ENCODE measurements around the gene EEPD1. TPM values are rescaled to one million over a fixed set of nuclear protein-coding genes. Genes with fewer than 3 reads are reported as not detected.
"Not testable (repeated sequence)": the region's sequence is repeated elsewhere in the genome, so short reads cannot be mapped to it uniquely, and the experiment has no call there.

EEPD1 gene
- total RNA-seq (32.8 TPM), polyA plus RNA-seq (16.9 TPM)
- long read RNA-seq, donor 1, partial matches to known transcripts = 0 of 2 reads
- long read RNA-seq, donor 1, other reads (novel, unspliced or antisense) = 0 of 2 reads
- long read RNA-seq, donor 2 = 0 reads
- long read RNA-seq, donor 3, full-length matches to known transcripts = 32 of 32 reads
- long read RNA-seq, donor 3, partial matches to known transcripts = 0 of 32 reads
- long read RNA-seq, donor 3, other reads (novel, unspliced or antisense) = 0 of 32 reads
- long read RNA-seq, donor 4, full-length matches to known transcripts = 7 of 7 reads
- long read RNA-seq, donor 4, partial matches to known transcripts = 0 of 7 reads
- long read RNA-seq, donor 4, other reads (novel, unspliced or antisense) = 0 of 7 reads
- long read RNA-seq, donor 5, full-length matches to known transcripts = 19 of 19 reads
- long read RNA-seq, donor 5, partial matches to known transcripts = 0 of 19 reads
- long read RNA-seq, donor 5, other reads (novel, unspliced or antisense) = 0 of 19 reads
- long read RNA-seq, donor 6, partial matches to known transcripts = 0 of 3 reads
- long read RNA-seq, donor 6, other reads (novel, unspliced or antisense) = 0 of 3 reads
- long read RNA-seq, donor 7, full-length matches to known transcripts = 13 of 22 reads
- long read RNA-seq, donor 7, partial matches to known transcripts = 9 of 22 reads
- long read RNA-seq, donor 7, other reads (novel, unspliced or antisense) = 0 of 22 reads
- long read RNA-seq, donor 8, full-length matches to known transcripts = 8 of 8 reads
- long read RNA-seq, donor 8, partial matches to known transcripts = 0 of 8 reads
- long read RNA-seq, donor 8, other reads (novel, unspliced or antisense) = 0 of 8 reads
- long read RNA-seq, donor 9, full-length matches to known transcripts = 16 of 22 reads
- long read RNA-seq, donor 9, partial matches to known transcripts = 6 of 22 reads
- long read RNA-seq, donor 9, other reads (novel, unspliced or antisense) = 0 of 22 reads
- long read RNA-seq, donor 10, full-length matches to known transcripts = 12 of 12 reads
- long read RNA-seq, donor 10, partial matches to known transcripts = 0 of 12 reads
- long read RNA-seq, donor 10, other reads (novel, unspliced or antisense) = 0 of 12 reads

DNA sequence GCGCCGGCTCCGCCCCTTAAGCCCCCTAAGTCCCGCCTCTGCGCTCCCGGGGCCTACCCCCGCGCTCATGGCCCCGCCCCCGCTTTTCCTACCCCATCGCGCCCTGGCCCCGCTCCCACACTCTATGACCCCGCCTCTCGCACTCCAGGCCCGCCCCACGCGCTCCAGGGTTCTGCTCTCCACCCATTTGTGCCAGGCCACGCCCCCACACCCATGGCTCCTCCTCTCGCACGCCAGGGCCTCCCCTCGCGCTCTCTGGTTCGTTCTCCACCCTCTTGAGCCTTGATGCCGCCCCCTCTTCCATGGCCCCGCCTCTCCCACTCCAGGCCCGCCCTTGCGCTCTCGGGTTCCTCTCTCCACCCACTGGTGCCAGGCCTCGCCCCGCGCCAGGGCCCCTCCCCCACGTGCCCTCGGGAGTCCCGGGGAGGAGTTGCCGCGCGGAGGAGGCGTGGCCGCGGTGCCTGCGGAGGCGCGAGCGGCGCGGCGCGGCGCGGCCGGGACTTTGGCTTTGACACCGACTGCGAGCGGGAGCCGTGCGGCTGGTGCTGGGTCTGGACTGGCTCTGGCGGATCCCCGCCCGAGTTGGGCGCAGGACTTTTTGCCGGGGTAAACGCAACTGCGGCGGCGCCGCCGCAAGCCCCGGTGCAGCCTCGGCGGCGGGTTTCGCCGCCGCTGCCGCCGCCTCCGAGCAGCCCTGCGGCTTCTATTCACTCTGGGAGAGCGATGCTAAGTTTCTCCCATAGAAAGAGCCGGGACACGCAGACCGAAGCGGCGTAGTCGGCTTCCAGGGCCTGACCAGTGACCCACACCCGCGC lies at the start of gene EEPD1:
TSS of gene EEPD1 (plus strand) at position 499 of the 815 bp plus-strand sequence. CDS start 1,071 bp downstream, outside the sequence.
- H3K4me3 ChIP-seq (ENCODE audit: low read length in 2 of 2) = peak within 1 kb of the TSS; percentile 74 to 75
- H3K27me3 ChIP-seq (ENCODE audit: control insufficient read depth in 2 of 2, insufficient read depth in 1 of 2, low read length in 1 of 2) = no peaks in the 10 kb centered on the region
- under 1% methylated on average over 88 of the region's 88 CpGs for WGBS
- H3K4me1 ChIP-seq (ENCODE audit: control insufficient read depth in 2 of 2, insufficient read depth in 2 of 2, low read length in 2 of 2) = peaks cover 23 to 39% of the 10 kb centered on the region in 2 donors
- peaks cover 0 to 4% of the 10 kb centered on the region in 2 donors for H3K9me3 ChIP-seq (ENCODE audit: control insufficient read depth in 2 of 2, insufficient read depth in 1 of 2, low read length in 1 of 2)
- DNase-seq (ENCODE audit: low read depth in 6 of 9, low spot score in 9 of 9) = peak; percentile 95 to 100 (median 99)
- no peak within 1 kb of the TSS for H3K27ac ChIP-seq (ENCODE audit: low read depth in 1 of 2, low read length in 1 of 2)
- peaks cover 0 to 7% of the 10 kb centered on the region in 2 donors for H3K36me3 ChIP-seq (ENCODE audit: control insufficient read depth in 2 of 2, insufficient read depth in 2 of 2, low read length in 1 of 2)

DNA sequence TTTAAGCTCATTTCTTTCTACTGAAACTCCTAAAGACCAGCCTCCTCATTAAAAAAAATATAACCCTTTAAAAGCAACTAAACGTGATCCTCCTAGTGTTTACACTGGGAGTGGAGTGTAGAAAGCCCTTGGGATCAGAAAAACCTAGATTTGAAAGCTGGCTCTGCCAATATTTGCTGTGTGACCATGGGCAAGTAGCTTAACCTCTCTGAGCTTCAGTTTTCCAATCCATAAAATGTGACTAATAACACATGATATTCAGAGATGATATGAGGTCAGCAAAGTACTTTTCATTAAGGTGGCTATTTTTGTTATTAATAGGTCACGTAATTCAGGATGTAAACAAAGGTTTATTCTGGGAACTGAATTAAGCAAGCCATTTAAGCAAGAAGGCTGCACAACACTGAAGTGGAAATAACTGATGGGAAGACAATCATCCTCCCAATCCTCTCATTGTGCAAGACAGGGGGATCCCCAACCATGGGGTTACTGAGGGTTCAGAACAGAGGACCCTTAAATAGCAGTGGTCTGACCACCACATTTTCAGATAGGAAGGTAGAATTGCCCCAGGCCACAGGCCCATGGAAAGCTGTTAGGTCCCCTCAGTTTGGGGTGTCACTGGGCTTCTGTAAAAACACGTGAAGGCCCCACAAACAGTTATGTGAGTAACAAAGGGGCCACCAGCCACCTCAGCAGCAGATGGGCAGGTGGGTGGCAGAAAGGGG lies 49.1 kb upstream of the EEPD1 start:
- Histone ChIP-seq H3K36me3 (ENCODE audit: control insufficient read depth in 2 of 2, insufficient read depth in 2 of 2, low read length in 1 of 2) (no peaks in the 10 kb centered on the region), H3K9me3 (ENCODE audit: control insufficient read depth in 2 of 2, insufficient read depth in 1 of 2, low read length in 1 of 2) (no peaks in the 10 kb centered on the region), H3K4me1 (ENCODE audit: control insufficient read depth in 2 of 2, insufficient read depth in 2 of 2, low read length in 2 of 2) (peaks cover 0 to 6% of the 10 kb centered on the region in 2 donors), H3K4me3 (ENCODE audit: low read length in 2 of 2) (no peak overlapping the region), H3K27ac (ENCODE audit: low read depth in 1 of 2, low read length in 1 of 2) (no peak overlapping the region), H3K27me3 (ENCODE audit: control insufficient read depth in 2 of 2, insufficient read depth in 1 of 2, low read length in 1 of 2) (no peaks in the 10 kb centered on the region)
- WGBS = 91% methylated on average over 3 of the region's 3 CpGs
- DNase-seq (ENCODE audit: low read depth in 6 of 9, low spot score in 9 of 9) = no peak

DNA sequence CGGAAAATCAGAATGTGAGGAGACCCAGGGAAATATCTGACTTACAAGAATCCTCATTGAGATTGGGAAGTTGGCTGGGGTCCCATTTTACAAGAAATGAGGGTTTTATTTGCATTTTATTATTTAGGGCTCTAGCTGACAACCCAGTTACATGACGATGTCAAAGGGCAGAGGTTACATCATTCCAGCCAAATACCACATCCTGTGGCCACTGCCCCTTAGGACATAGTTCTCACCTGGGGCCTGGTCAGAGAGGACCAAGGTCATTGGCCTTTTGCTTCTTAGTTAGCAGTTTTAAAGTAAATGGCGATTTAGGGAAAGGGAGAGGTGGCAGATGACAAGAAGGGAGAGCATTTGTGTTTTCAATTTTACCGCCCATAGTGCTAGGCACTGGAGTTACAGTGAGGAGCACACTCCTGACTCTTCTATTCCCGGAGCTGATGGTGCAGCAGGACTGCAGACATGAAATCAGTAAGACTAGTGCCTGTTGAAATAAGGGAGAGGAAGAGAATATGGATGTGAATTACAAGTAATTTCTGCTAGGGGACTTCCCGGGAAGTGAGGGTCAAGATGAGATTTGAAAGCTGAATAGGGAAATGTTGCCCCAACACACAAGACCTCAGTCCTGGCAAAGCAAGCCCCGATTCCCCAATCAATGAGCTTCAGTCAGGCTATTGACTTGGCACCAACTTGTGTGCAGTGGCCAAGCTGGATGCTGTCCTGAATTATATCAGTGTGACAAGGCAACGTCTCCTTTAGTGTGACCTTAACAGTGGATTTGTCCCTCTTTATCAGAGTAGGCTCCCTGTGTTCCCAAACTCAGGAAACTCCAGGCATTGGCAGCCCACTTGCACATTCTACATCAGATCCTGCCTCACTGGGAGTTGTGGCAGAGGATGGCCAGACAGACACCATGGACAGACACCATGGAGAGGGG lies 45.8 kb upstream of the EEPD1 start:
- 97% methylated on average over 6 of the region's 8 CpGs for WGBS
- not testable (repeated sequence) for H3K36me3 ChIP-seq (ENCODE audit: control insufficient read depth in 2 of 2, insufficient read depth in 2 of 2, low read length in 1 of 2); DNase-seq (ENCODE audit: low read depth in 6 of 9, low spot score in 9 of 9); H3K27me3 ChIP-seq (ENCODE audit: control insufficient read depth in 2 of 2, insufficient read depth in 1 of 2, low read length in 1 of 2); H3K27ac ChIP-seq (ENCODE audit: low read depth in 1 of 2, low read length in 1 of 2); H3K4me3 ChIP-seq (ENCODE audit: low read length in 2 of 2); H3K9me3 ChIP-seq (ENCODE audit: control insufficient read depth in 2 of 2, insufficient read depth in 1 of 2, low read length in 1 of 2)
- H3K4me1 ChIP-seq (ENCODE audit: control insufficient read depth in 2 of 2, insufficient read depth in 2 of 2, low read length in 2 of 2) = peaks cover 0 to 12% of the 10 kb centered on the region in 2 donors

DNA sequence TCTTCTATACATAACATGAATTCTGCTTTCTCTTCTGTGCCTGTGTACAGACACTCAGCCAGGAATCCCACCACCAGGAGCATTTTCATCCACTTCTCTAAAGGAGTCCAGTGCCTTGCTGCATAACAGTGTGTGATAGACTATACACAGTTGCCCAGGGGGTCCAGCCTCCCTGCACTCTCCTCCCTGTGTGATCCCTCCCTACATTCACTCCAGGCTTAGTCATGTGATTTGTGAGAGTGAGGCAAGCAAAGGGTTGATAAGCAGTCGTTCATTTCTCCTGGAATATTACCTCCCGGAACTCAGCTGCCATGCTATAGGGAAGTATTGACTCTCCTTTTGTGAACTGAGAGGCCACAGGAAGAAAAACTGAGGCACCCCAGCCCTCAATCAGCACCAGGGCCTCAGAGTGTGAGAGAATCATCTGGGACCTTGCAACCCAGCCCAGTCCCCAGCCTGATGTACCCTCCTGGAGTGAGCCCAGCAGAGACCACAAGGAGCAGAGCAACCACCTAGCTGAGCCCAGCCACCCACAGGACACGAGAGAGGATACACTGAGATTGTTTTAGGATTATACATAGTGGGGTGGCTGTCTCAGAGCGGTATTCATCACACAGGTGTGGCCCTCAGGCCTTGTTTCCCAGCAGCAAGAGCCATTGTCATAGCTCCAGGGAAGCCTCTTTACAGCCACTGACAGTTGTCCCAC lies 45.0 kb upstream of the EEPD1 start:
- WGBS = 86% methylated on average over 4 of the region's 4 CpGs
- Histone ChIP-seq H3K27ac (ENCODE audit: low read depth in 1 of 2, low read length in 1 of 2) (no peak overlapping the region), H3K27me3 (ENCODE audit: control insufficient read depth in 2 of 2, insufficient read depth in 1 of 2, low read length in 1 of 2) (no peaks in the 10 kb centered on the region), H3K9me3 (ENCODE audit: control insufficient read depth in 2 of 2, insufficient read depth in 1 of 2, low read length in 1 of 2) (no peaks in the 10 kb centered on the region), H3K4me1 (ENCODE audit: control insufficient read depth in 2 of 2, insufficient read depth in 2 of 2, low read length in 2 of 2) (peaks cover 0 to 12% of the 10 kb centered on the region in 2 donors), H3K4me3 (ENCODE audit: low read length in 2 of 2) (no peak overlapping the region), H3K36me3 (ENCODE audit: control insufficient read depth in 2 of 2, insufficient read depth in 2 of 2, low read length in 1 of 2) (no peaks in the 10 kb centered on the region)
- DNase-seq (ENCODE audit: low read depth in 6 of 9, low spot score in 9 of 9) = no peak

DNA sequence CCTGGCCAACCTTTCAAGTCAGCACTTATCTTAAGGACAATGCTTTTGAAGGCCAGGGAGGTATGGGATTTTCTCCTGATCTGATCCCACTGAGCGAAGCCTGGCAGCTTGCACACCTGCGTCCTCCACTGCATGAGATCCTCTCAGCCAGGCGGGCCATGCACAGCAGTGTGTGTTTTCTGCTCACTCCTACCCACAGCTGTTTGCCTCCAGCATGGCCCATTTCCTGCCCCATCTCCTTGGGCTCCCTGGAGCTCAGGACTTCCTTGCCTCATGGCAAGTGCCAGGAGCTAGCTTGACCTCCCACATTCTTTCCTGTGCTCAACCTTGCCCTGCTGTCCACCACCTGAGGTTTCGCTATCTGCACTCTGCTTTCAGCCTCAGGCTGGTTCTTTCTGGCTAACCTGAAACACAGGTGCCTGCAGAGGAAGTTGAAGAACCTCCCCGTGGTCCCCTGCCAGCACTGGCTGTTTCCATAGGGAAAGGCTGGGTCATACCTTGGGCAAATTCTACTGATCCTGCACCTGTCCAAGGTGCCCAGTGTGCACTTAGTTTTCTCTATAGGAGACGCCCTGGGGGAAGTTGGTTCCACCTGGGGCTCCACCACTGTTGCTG lies 43.9 kb upstream of the EEPD1 start:
- Histone ChIP-seq H3K9me3 (ENCODE audit: control insufficient read depth in 2 of 2, insufficient read depth in 1 of 2, low read length in 1 of 2) (no peaks in the 10 kb centered on the region), H3K27ac (ENCODE audit: low read depth in 1 of 2, low read length in 1 of 2) (peak overlapping the region in 1 of 2 donors; percentile 11), H3K4me3 (ENCODE audit: low read length in 2 of 2) (no peak overlapping the region), H3K4me1 (ENCODE audit: control insufficient read depth in 2 of 2, insufficient read depth in 2 of 2, low read length in 2 of 2) (peaks cover 0 to 12% of the 10 kb centered on the region in 2 donors), H3K27me3 (ENCODE audit: control insufficient read depth in 2 of 2, insufficient read depth in 1 of 2, low read length in 1 of 2) (no peaks in the 10 kb centered on the region), H3K36me3 (ENCODE audit: control insufficient read depth in 2 of 2, insufficient read depth in 2 of 2, low read length in 1 of 2) (no peaks in the 10 kb centered on the region)
- peak in 1 of 9 donors; percentile 25 for DNase-seq (ENCODE audit: low read depth in 6 of 9, low spot score in 9 of 9)
- whole genome bisulfite sequencing = 91% methylated on average over 6 of the region's 6 CpGs

DNA sequence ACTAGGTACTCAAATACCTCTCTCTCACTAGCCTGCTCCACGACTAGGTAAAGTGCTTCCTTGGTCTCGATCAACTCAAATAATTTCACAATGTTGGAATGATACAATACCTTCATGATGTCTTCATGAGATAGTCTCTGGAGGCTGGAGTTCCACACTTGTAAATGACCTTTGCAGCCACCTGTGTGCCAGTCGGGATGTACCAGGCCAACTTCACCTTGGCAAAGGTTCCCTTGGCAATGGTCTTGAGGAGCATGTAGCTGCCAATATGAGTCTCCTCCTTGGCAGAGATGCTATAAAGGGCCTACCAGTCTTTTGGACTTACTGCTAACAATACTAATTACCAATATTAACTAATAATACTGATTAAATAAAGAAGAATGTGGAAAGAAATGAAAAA lies 42.5 kb upstream of the EEPD1 start:
- no peak for DNase-seq (ENCODE audit: low read depth in 6 of 9, low spot score in 9 of 9)
- 96% methylated on average over 3 of the region's 3 CpGs for WGBS

DNA sequence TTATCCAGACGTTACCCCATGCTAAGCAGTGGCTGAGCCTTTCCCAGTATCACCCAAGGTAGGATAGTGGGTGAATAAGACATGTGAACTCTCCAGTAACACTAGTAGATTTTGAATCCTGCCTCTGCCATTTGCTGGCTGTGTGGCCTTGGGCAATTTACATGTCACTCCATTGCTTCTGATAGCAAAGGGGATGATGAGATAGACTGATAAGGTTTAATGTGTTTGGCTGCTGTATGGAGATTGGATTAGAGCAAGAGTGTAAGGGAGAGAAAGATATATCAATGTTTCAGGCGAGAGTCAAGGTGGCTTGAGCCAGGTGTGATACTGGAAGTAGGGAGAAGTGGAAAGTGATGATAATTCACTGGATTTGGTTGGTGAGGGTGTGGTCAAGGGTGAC lies 40.1 kb upstream of the EEPD1 start:
- Histone ChIP-seq H3K36me3 (ENCODE audit: control insufficient read depth in 2 of 2, insufficient read depth in 2 of 2, low read length in 1 of 2) (no peaks in the 10 kb centered on the region), H3K9me3 (ENCODE audit: control insufficient read depth in 2 of 2, insufficient read depth in 1 of 2, low read length in 1 of 2) (no peaks in the 10 kb centered on the region), H3K27ac (ENCODE audit: low read depth in 1 of 2, low read length in 1 of 2) (no peak overlapping the region), H3K4me3 (ENCODE audit: low read length in 2 of 2) (no peak overlapping the region), H3K4me1 (ENCODE audit: control insufficient read depth in 2 of 2, insufficient read depth in 2 of 2, low read length in 2 of 2) (peaks cover 0 to 16% of the 10 kb centered on the region in 2 donors), H3K27me3 (ENCODE audit: control insufficient read depth in 2 of 2, insufficient read depth in 1 of 2, low read length in 1 of 2) (no peaks in the 10 kb centered on the region)
- 95% methylated on average over 2 of the region's 2 CpGs for WGBS
- no peak for DNase-seq (ENCODE audit: low read depth in 6 of 9, low spot score in 9 of 9)

More for the DNA sequence above, 42.5 kb upstream of the EEPD1 start:
- Histone ChIP-seq H3K27ac (ENCODE audit: low read depth in 1 of 2, low read length in 1 of 2) (no peak overlapping the region), H3K36me3 (ENCODE audit: control insufficient read depth in 2 of 2, insufficient read depth in 2 of 2, low read length in 1 of 2) (no peaks in the 10 kb centered on the region), H3K9me3 (ENCODE audit: control insufficient read depth in 2 of 2, insufficient read depth in 1 of 2, low read length in 1 of 2) (no peaks in the 10 kb centered on the region), H3K4me3 (ENCODE audit: low read length in 2 of 2) (no peak overlapping the region), H3K27me3 (ENCODE audit: control insufficient read depth in 2 of 2, insufficient read depth in 1 of 2, low read length in 1 of 2) (no peaks in the 10 kb centered on the region), H3K4me1 (ENCODE audit: control insufficient read depth in 2 of 2, insufficient read depth in 2 of 2, low read length in 2 of 2) (peaks cover 0 to 12% of the 10 kb centered on the region in 2 donors)

Data from thymus (tissue), 14 donors.